Neural progenitor cell (in vitro differentiated cells): ENCODE data around the gene MPRIP. TPM values are rescaled to one million over a fixed set of nuclear protein-coding genes. Genes with fewer than 3 reads are reported as not detected.

Experiments used
- DNase-seq: peaks from one replicate; pipeline ENCODE4 v3.0.0-alpha.2; 2016; ENCODE audit warnings: low spot score
- H2AFZ ChIP-seq: fragments of 200-600 bp; sonication (generic); replicated peaks from 2 replicates; pipeline ENCODE4 v1.6.1; 2016; ENCODE audit warnings: antibody characterized with exemption
- H3F3A ChIP-seq: fragments of 200-600 bp; sonication (generic); 2 replicates; pipeline ENCODE4 v1.6.1; 2016; ENCODE audit warnings: antibody characterized with exemption, low read depth
- H3K27ac ChIP-seq: fragments of 200-600 bp; sonication (generic); 2 replicates; pipeline ENCODE4 v1.5.1; 2016; ENCODE audit warnings: mild to moderate bottlenecking
- H3K27me3 ChIP-seq: fragments of 200-600 bp; sonication (generic); 2 replicates; pipeline ENCODE4 v1.6.1; 2016; ENCODE audit warnings: mild to moderate bottlenecking, moderate library complexity
- H3K36me3 ChIP-seq: fragments of 200-600 bp; sonication (generic); 2 replicates; pipeline ENCODE4 v1.5.1; 2016
- H3K4me1 ChIP-seq: fragments of 200-600 bp; sonication (generic); 2 replicates; pipeline ENCODE4 v1.6.1; 2016; ENCODE audit warnings: mixed run types
- H3K4me2 ChIP-seq: fragments of 200-600 bp; sonication (generic); 2 replicates; pipeline ENCODE4 v1.6.1; 2016
- H3K4me3 ChIP-seq: fragments of 200-600 bp; sonication (generic); 2 replicates; pipeline ENCODE4 v1.5.1; 2016
- H3K79me2 ChIP-seq: fragments of 200-600 bp; sonication (generic); 2 replicates; pipeline ENCODE4 v1.6.1; 2016; ENCODE audit warnings: low read depth
- H3K9ac ChIP-seq: fragments of 200-600 bp; sonication (generic); 2 replicates; pipeline ENCODE4 v1.6.1; 2016
- H3K9me3 ChIP-seq: fragments of 200-600 bp; sonication (generic); 2 replicates; pipeline ENCODE4 v1.5.1; 2016; ENCODE audit warnings: low read depth
- H4K20me1 ChIP-seq: fragments of 200-600 bp; sonication (generic); 2 replicates; pipeline ENCODE4 v1.6.1; 2016; ENCODE audit warnings: low read depth
- H3K27ac Mint-ChIP-seq: 3 replicates; pipeline ENCODE4 v1.8.0; 2021; ENCODE audit warnings: mixed read lengths
- H3K27me3 Mint-ChIP-seq: 2 replicates; pipeline ENCODE4 v1.8.0; 2022; ENCODE audit warnings: low read depth, mild to moderate bottlenecking, inconsistent platforms, moderate library complexity, mixed read lengths; ENCODE audit not compliant: insufficient read depth
- H3K36me3 Mint-ChIP-seq: 3 replicates; pipeline ENCODE4 v1.8.0; 2021; ENCODE audit warnings: mixed read lengths
- H3K4me1 Mint-ChIP-seq: 3 replicates; pipeline ENCODE4 v1.8.0; 2021; ENCODE audit warnings: mixed read lengths
- H3K4me3 Mint-ChIP-seq: 3 replicates; pipeline ENCODE4 v1.8.0; 2021; ENCODE audit warnings: mild to moderate bottlenecking, moderate library complexity, mixed read lengths
- H3K9me3 Mint-ChIP-seq: 3 replicates; pipeline ENCODE4 v1.8.0; 2020; ENCODE audit warnings: mixed read lengths
- CTCF ChIP-seq: fragments of 200-600 bp; sonication (generic); IDR thresholded peaks from 2 replicates; pipeline ENCODE4 v1.5.1; 2017; ENCODE audit warnings: antibody characterized with exemption, mild to moderate bottlenecking
- EZH2 ChIP-seq: fragments of 200-600 bp; sonication (generic); IDR thresholded peaks from 2 replicates; pipeline ENCODE4 v1.6.1; 2017; ENCODE audit warnings: antibody characterized with exemption, mild to moderate bottlenecking, moderate library complexity
- EZH2phosphoT487 ChIP-seq: fragments of 200-600 bp; sonication (generic); IDR thresholded peaks from 2 replicates; pipeline ENCODE4 v1.6.1; 2017; ENCODE audit warnings: antibody characterized with exemption
- total RNA-seq: library from RNA; depleted of rRNA; stranded (reverse); fragments of >200 nt; gene quantifications from 2 replicates; pipeline ENCODE4 v1.2.3, GENCODE V29; 2015; ENCODE audit warnings: low replicate concordance

Gene MPRIP
- total RNA-seq, 1 donor from 2014 or later: 42.1 TPM

DNA sequence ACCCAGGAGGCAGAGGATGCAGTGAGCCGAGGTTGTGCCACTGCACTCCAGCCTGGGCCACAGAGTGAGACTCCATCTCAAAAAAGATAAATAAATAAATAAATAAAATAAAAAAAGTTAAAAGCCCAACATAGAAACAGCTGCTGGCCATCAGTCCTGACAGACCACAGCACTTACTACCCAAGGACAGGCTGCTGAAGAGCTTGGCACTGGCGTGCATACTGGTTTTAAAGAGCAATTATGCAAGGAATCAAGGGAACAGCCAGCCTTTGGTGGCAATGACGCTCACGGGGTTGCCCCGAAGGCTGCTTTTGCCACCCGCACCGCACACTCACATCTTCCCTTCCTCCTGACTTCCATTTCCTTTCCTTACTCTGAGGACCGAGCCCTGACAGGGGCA is 159.7 kb downstream of the MPRIP start:
- H3K9ac ChIP-seq: no peak overlapping the region
- H3K27ac ChIP-seq: no peak overlapping the region
- H3K4me1 Mint-ChIP-seq: peaks cover 18% of the 10 kb centered on the region
- no peak overlapping the region for H2AFZ ChIP-seq
- H3K27ac Mint-ChIP-seq: no peak overlapping the region
- no peak overlapping the region for H3K4me3 ChIP-seq
- no peaks in the 10 kb centered on the region for H4K20me1 ChIP-seq
- no peaks in the 10 kb centered on the region for H3F3A ChIP-seq
- H3K4me3 Mint-ChIP-seq: no peak overlapping the region
- no peaks in the 10 kb centered on the region for H3K27me3 ChIP-seq
- no peaks in the 10 kb centered on the region for H3K36me3 ChIP-seq
- no peak for DNase-seq
- H3K4me2 ChIP-seq: no peak overlapping the region
- TF ChIP-seq EZH2: no peak
- no peak for TF ChIP-seq CTCF
- TF ChIP-seq EZH2phosphoT487: no peak
- H3K27me3 Mint-ChIP-seq: no peaks in the 10 kb centered on the region
- H3K4me1 ChIP-seq: peaks cover 7% of the 10 kb centered on the region
- no peaks in the 10 kb centered on the region for H3K9me3 ChIP-seq
- no peaks in the 10 kb centered on the region for H3K79me2 ChIP-seq
- H3K9me3 Mint-ChIP-seq: no peaks in the 10 kb centered on the region
- H3K36me3 Mint-ChIP-seq: no peaks in the 10 kb centered on the region

- Histone ChIP-seq H3F3A (no peaks in the 10 kb centered on the region), H2AFZ (no peak overlapping the region), H3K9me3 (no peaks in the 10 kb centered on the region), H3K27me3 (no peaks in the 10 kb centered on the region), H4K20me1 (no peaks in the 10 kb centered on the region), H3K4me3 (no peak overlapping the region), H3K27ac (no peak overlapping the region), H3K79me2 (no peaks in the 10 kb centered on the region), H3K4me2 (no peak overlapping the region), H3K36me3 (no peaks in the 10 kb centered on the region), H3K4me1 (peaks cover 7% of the 10 kb centered on the region), H3K9ac (no peak overlapping the region)
- no peak for DNase-seq
- no peaks in the 10 kb centered on the region for H3K27me3 Mint-ChIP-seq
- no peak overlapping the region for H3K4me3 Mint-ChIP-seq
- no peaks in the 10 kb centered on the region for H3K9me3 Mint-ChIP-seq
- no peaks in the 10 kb centered on the region for H3K36me3 Mint-ChIP-seq
- peaks cover 18% of the 10 kb centered on the region for H3K4me1 Mint-ChIP-seq
- TF ChIP-seq CTCF (no peak), EZH2 (no peak), EZH2phosphoT487 (no peak)
- H3K27ac Mint-ChIP-seq: peak overlapping the region; percentile 57
These were observed 161.0 kb downstream of the MPRIP start for GRCh38 chr17:17203173-17203730.

GRCh38 chr17:17204041-17204591 is 161.9 kb downstream of the MPRIP start:
- no peak for TF ChIP-seq EZH2phosphoT487
- no peak for TF ChIP-seq CTCF
- no peak for TF ChIP-seq EZH2
- H3K36me3 Mint-ChIP-seq: no peaks in the 10 kb centered on the region
- no peaks in the 10 kb centered on the region for H3K27me3 Mint-ChIP-seq
- no peak overlapping the region for H3K9ac ChIP-seq
- peak overlapping the region; percentile 3 for H3K4me3 Mint-ChIP-seq
- H3F3A ChIP-seq: no peaks in the 10 kb centered on the region
- H3K4me3 ChIP-seq: no peak overlapping the region
- H3K4me2 ChIP-seq: no peak overlapping the region
- H2AFZ ChIP-seq: no peak overlapping the region
- H3K4me1 ChIP-seq: peaks cover 7% of the 10 kb centered on the region
- no peaks in the 10 kb centered on the region for H3K9me3 Mint-ChIP-seq
- H3K36me3 ChIP-seq: no peaks in the 10 kb centered on the region
- H3K79me2 ChIP-seq: no peaks in the 10 kb centered on the region
- H3K27ac ChIP-seq: no peak overlapping the region
- H3K4me1 Mint-ChIP-seq: peaks cover 18% of the 10 kb centered on the region
- no peaks in the 10 kb centered on the region for H3K9me3 ChIP-seq
- H4K20me1 ChIP-seq: no peaks in the 10 kb centered on the region
- H3K27ac Mint-ChIP-seq: peak overlapping the region; percentile 8
- H3K27me3 ChIP-seq: no peaks in the 10 kb centered on the region
- DNase-seq: no peak
